Mucosa of stomach (tissue), 1 donor: ENCODE data around the gene COX6A1.

Experiments used
- H3K27me3 ChIP-seq: one replicate; pipeline ENCODE4 v1.7.0; 2013; ENCODE audit warnings: mild to moderate bottlenecking, low read length; ENCODE audit not compliant: control insufficient read depth, insufficient read depth
- H3K36me3 ChIP-seq: one replicate; pipeline ENCODE4 v1.7.0; 2013; ENCODE audit warnings: low read length; ENCODE audit not compliant: control insufficient read depth, insufficient read depth
- H3K4me1 ChIP-seq: one replicate; pipeline ENCODE4 v1.7.0; 2013; ENCODE audit warnings: mild to moderate bottlenecking, low read length; ENCODE audit not compliant: control insufficient read depth, insufficient read depth
- H3K4me3 ChIP-seq: one replicate; pipeline ENCODE4 v1.7.0; 2013; ENCODE audit warnings: low read length
- H3K9ac ChIP-seq: one replicate; pipeline ENCODE4 v1.7.0; 2013; ENCODE audit warnings: mild to moderate bottlenecking, low read length, moderate library complexity
- H3K9me3 ChIP-seq: one replicate; pipeline ENCODE4 v1.7.0; 2013; ENCODE audit warnings: mild to moderate bottlenecking, low read length, moderate library complexity; ENCODE audit not compliant: control insufficient read depth
- donor health status: Pancreatic carcinoma.

The COX6A1 gene

GRCh38 chr12:120437735-120438494, at the start of gene COX6A1:
Gene COX6A1, plus strand, starts transcription at chr12:120438113. Its CDS starts 14 bp downstream, at chr12:120438127.
- H3K4me1 ChIP-seq = peaks cover 14% of the 10 kb centered on the region
- no peaks in the 10 kb centered on the region for H3K36me3 ChIP-seq
- peak within 1 kb of the TSS; percentile 81 for H3K9ac ChIP-seq
- peak within 1 kb of the TSS; percentile 26 for H3K4me3 ChIP-seq
- no peaks in the 10 kb centered on the region for H3K9me3 ChIP-seq
- H3K27me3 ChIP-seq = no peaks in the 10 kb centered on the region

GRCh38 chr12:120388691-120389481, 49.0 kb upstream of the COX6A1 start:
- H3K4me3 ChIP-seq = no peak overlapping the region
- no peak overlapping the region for H3K9ac ChIP-seq
- no peaks in the 10 kb centered on the region for H3K36me3 ChIP-seq
- peaks cover 10% of the 10 kb centered on the region for H3K4me1 ChIP-seq
- no peaks in the 10 kb centered on the region for H3K9me3 ChIP-seq
- peaks cover 7% of the 10 kb centered on the region for H3K27me3 ChIP-seq

DNA sequence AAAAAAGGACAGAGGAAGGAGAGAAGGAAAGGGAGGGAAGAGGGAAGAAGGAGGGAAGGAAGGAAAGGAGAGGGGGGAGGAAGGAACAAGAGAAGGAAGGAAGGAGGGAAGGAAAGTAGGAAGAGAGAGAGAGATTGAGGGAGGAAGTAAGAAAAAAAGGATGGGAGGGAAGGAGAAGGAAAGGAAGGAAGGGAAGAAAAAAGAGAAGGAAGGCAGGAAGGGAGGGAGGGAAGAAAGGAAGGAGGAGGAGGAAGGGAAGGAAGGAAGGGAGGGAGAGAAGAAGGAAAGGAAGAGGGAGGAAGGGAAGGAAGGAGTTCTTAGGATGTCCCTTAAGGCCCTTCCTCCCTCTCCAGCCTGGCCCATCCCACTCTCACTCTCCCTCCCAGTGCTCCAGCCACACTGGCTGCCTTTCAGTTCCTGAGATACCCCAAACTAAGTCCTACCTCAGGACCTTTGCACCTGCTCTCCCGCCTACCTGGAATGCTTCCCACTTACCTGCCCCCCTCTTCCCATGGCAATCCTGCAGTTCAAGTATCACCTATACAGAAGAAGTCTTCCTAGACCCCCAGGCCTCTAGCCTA, 47.3 kb upstream of the COX6A1 start:
- no peak overlapping the region for H3K9ac ChIP-seq
- no peaks in the 10 kb centered on the region for H3K9me3 ChIP-seq
- H3K4me1 ChIP-seq = peaks cover 23% of the 10 kb centered on the region
- peaks cover 12% of the 10 kb centered on the region for H3K27me3 ChIP-seq
- H3K4me3 ChIP-seq = no peak overlapping the region
- H3K36me3 ChIP-seq = no peaks in the 10 kb centered on the region

DNA sequence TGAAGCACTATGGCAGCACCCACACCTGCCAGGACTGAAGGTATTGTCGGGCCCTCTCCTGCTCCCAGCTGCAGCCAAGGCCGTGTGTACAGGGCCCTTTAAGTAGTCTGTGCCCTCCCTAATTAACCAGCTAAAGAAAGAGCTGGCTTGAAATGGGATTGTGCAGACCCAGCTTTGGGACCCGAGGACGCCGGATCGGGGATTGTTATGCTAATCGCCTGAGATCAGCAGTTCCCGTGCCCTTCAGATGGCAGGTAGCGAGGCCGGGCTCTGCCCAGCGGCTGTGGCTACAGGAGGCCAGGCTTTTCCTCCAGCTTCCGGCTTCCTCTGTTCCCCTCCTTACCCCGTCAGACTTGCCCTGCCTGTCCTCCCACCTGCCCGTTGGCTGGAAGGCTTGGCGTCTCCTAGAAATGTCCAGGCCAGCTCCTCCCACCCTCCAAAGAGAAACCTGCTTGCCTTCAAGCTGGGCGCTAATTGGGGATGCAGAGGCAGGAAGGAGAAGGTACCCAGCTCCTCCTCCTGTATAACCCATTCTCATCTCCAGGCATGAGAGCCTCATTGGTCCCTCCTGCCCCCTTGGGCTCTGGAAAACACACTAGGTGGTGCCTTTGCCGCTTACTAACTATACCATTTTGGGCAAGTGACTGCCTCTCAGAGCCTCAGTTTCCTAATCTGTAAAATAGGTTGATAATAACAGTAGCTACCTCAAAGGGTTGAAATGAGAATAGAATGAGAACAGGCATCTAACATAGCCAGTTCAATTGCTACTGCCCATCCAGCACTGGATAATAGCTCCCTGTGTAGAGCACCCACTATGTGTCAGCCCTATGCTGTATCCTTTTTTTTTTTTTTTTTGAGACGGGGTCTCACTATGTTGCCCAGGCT, 43.2 kb upstream of the COX6A1 start:
- Histone ChIP-seq H3K27me3 (peaks cover 14% of the 10 kb centered on the region), H3K4me1 (peaks cover 25% of the 10 kb centered on the region), H3K9me3 (no peaks in the 10 kb centered on the region), H3K4me3 (peak overlapping the region; percentile 25), H3K9ac (peak overlapping the region; percentile 65), H3K36me3 (no peaks in the 10 kb centered on the region)

GRCh38 chr12:120397824-120398540, 39.9 kb upstream of the COX6A1 start:
- Histone ChIP-seq H3K36me3 (no peaks in the 10 kb centered on the region), H3K9me3 (no peaks in the 10 kb centered on the region), H3K27me3 (peaks cover 14% of the 10 kb centered on the region), H3K4me3 (no peak overlapping the region), H3K9ac (no peak overlapping the region), H3K4me1 (peaks cover 25% of the 10 kb centered on the region)

DNA sequence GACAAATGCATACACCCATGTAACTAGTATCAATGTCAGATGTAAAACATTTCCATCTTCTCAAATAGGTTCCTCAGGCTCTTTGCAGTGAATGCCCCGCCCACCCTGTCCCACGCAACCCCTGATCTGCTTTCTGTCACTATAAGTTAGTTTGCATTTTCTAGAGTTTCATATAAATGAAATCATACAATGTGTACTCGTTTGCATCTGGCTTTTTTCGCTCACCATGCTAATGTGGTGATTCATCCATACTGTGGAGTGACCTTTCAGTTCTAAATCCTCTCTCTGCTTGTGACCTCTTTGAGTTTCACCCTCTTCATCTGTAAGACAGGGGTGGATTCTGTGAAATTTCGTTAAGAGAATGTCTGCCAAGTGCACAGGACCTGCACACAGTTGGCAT, 38.4 kb upstream of the COX6A1 start:
- Histone ChIP-seq H3K27me3 (peaks cover 13% of the 10 kb centered on the region), H3K36me3 (no peaks in the 10 kb centered on the region), H3K4me3 (no peak overlapping the region), H3K4me1 (peaks cover 15% of the 10 kb centered on the region), H3K9ac (no peak overlapping the region), H3K9me3 (no peaks in the 10 kb centered on the region)

GRCh38 chr12:120402217-120402616, 35.7 kb upstream of the COX6A1 start:
- no peaks in the 10 kb centered on the region for H3K36me3 ChIP-seq
- H3K4me1 ChIP-seq = peaks cover 7% of the 10 kb centered on the region
- peaks cover 9% of the 10 kb centered on the region for H3K27me3 ChIP-seq
- H3K9me3 ChIP-seq = no peaks in the 10 kb centered on the region
- H3K9ac ChIP-seq = no peak overlapping the region
- H3K4me3 ChIP-seq = no peak overlapping the region

- Histone ChIP-seq H3K4me3 (no peak overlapping the region), H3K9ac (no peak overlapping the region), H3K36me3 (no peaks in the 10 kb centered on the region), H3K9me3 (no peaks in the 10 kb centered on the region), H3K27me3 (no peaks in the 10 kb centered on the region), H3K4me1 (no peaks in the 10 kb centered on the region)
Observed at GRCh38 chr12:120403869-120404268, 34.0 kb upstream of the COX6A1 start.

GRCh38 chr12:120404271-120404670, 33.6 kb upstream of the COX6A1 start:
- no peak overlapping the region for H3K4me3 ChIP-seq
- no peaks in the 10 kb centered on the region for H3K9me3 ChIP-seq
- H3K9ac ChIP-seq = no peak overlapping the region
- H3K36me3 ChIP-seq = no peaks in the 10 kb centered on the region
- no peaks in the 10 kb centered on the region for H3K4me1 ChIP-seq
- H3K27me3 ChIP-seq = no peaks in the 10 kb centered on the region

GRCh38 chr12:120406069-120406468, 31.8 kb upstream of the COX6A1 start:
- no peaks in the 10 kb centered on the region for H3K36me3 ChIP-seq
- H3K4me1 ChIP-seq = no peaks in the 10 kb centered on the region
- H3K4me3 ChIP-seq = no peak overlapping the region
- H3K27me3 ChIP-seq = no peaks in the 10 kb centered on the region
- H3K9me3 ChIP-seq = no peaks in the 10 kb centered on the region
- no peak overlapping the region for H3K9ac ChIP-seq

DNA sequence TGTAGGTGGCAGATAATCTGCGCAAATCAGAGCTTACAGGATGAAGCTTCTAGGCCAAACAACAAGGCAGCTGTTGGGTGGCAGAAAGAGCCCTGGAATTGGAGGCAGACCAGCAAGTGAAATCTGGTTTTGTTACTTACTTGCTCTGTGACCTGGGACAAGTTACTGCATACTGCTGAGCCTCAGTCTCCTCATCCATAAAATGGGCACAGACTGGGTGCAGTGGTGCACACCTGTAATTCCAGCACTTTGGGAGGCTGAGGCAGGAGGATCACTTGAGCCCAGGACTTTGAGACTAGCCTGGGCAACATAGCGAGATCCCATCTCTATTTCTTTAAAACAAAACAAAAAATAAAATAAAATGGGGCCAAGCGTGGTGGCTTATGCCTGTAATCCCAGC, 31.4 kb upstream of the COX6A1 start:
- H3K4me3 ChIP-seq = no peak overlapping the region
- no peaks in the 10 kb centered on the region for H3K27me3 ChIP-seq
- no peaks in the 10 kb centered on the region for H3K9me3 ChIP-seq
- no peaks in the 10 kb centered on the region for H3K4me1 ChIP-seq
- no peak overlapping the region for H3K9ac ChIP-seq
- no peaks in the 10 kb centered on the region for H3K36me3 ChIP-seq
